HCT116 (cell line): Measurements from ENCODE around the gene ARNT2. TPM values are rescaled to one million over a fixed set of nuclear protein-coding genes. Genes with fewer than 3 reads are reported as not detected.

Source experiments
- ATAC-seq: fragments of 200-7000 bp; cut with Tn5 transposase; 2 replicates; pipeline ENCODE4 v1.9.1; 2020; ENCODE audit warnings: mild to moderate bottlenecking, moderate library complexity
- BruUV-seq: library from RNA; stranded (reverse); fragments of 400-500 nt; replicated peaks from 2 replicates; lab custom pipeline; 2021; lab: Mats Ljungman, UMichigan
- CTCF ChIA-PET: fragments of 300-600 bp; sonication (Branson Sonifier 250); formaldehyde crosslinking; loops from one replicate; lab custom pipeline; 2021; ENCODE audit warnings: antibody characterized with exemption; lab: Charles Lee
- POLR2A ChIA-PET: fragments of 300-600, 350-600 bp; sonication (Branson Sonifier 250); formaldehyde crosslinking; loops from one replicate; lab custom pipeline; 2021; ENCODE audit warnings: antibody characterized with exemption; lab: Charles Lee
- RAD21 ChIA-PET, 2 experiments: fragments of 300-600 bp; sonication (Branson Sonifier 250); formaldehyde crosslinking; loops; one replicate each; lab custom pipeline; 2023; ENCODE audit warnings: low total read pairs in 2 of 2; ENCODE audit not compliant: uncharacterized antibody in 2 of 2, unreplicated experiment in 2 of 2, low non-redundant PET in 1 of 2; lab: Charles Lee
- DNase-seq: peaks from one replicate; pipeline ENCODE4 v3.0.0-alpha.2; 2010; ENCODE audit warnings: low read depth, low spot score
- H2AFZ ChIP-seq: fragments of 200-600 bp; shearing (Covaris generic), sonication (generic); 2 replicates; pipeline ENCODE4 v1.6.1; 2017; ENCODE audit warnings: low read depth, mixed run types, mixed read lengths, antibody characterized with exemption, low read length; ENCODE audit not compliant: poor library complexity, severe bottlenecking
- H3K27ac ChIP-seq: 2 replicates; pipeline ENCODE4 v1.5.1; 2012; ENCODE audit warnings: low read depth, low read length
- H3K27me3 ChIP-seq: fragments of 200-600 bp; sonication (generic); 2 replicates; pipeline ENCODE4 v1.6.1; 2016; ENCODE audit warnings: mixed run types, low read length, mixed read lengths; ENCODE audit not compliant: insufficient read depth
- H3K36me3 ChIP-seq, 2 experiments: fragments of 200-500 bp in 1 of 2; fragments of 200-600 bp in 1 of 2; sonication (Bioruptor generic) in 1 of 2; sonication (generic) in 1 of 2; 2 replicates each; pipeline versions ENCODE4 v1.5.1 to v1.6.1; 2014 to 2016; ENCODE audit warnings: low read length in 2 of 2, inconsistent platforms in 1 of 2, mixed read lengths in 1 of 2, mixed run types in 1 of 2; ENCODE audit not compliant: insufficient read depth in 2 of 2, control insufficient read depth in 1 of 2
- H3K4me1 ChIP-seq, 2 experiments: fragments of 200-600 bp in 1 of 2; sonication (generic) in 1 of 2; 2 replicates each; pipeline versions ENCODE4 v1.5.1 to v1.6.1; 2012 to 2017; ENCODE audit warnings: low read length in 2 of 2, inconsistent platforms in 1 of 2, mild to moderate bottlenecking in 1 of 2, mixed read lengths in 1 of 2, mixed run types in 1 of 2, moderate library complexity in 1 of 2; ENCODE audit not compliant: insufficient read depth in 2 of 2, control insufficient read depth in 1 of 2
- H3K4me2 ChIP-seq: fragments of 200-600 bp; sonication (generic); 2 replicates; pipeline ENCODE4 v1.6.1; 2017; ENCODE audit warnings: mixed run types, low read length, mixed read lengths
- H3K4me3 ChIP-seq, 2 experiments: fragments of 200-600 bp in 1 of 2; sonication (generic) in 1 of 2; replicated peaks in 1 of 2; 2 replicates each; pipeline ENCODE4 v1.5.1; 2011 to 2016; ENCODE audit warnings: low read length in 2 of 2, control low read depth in 1 of 2, low read depth in 1 of 2, mild to moderate bottlenecking in 1 of 2, mixed read lengths in 1 of 2, mixed run types in 1 of 2
- H3K79me2 ChIP-seq: fragments of 200-600 bp; sonication (generic); 2 replicates; pipeline ENCODE4 v1.6.1; 2017; ENCODE audit warnings: mild to moderate bottlenecking, mixed run types, low read length, moderate library complexity, mixed read lengths; ENCODE audit not compliant: insufficient read depth
- H3K9ac ChIP-seq: fragments of 200-600 bp; sonication (generic); 2 replicates; pipeline ENCODE4 v1.6.1; 2016; ENCODE audit warnings: low read length, mixed read lengths
- H3K9me2 ChIP-seq: fragments of 200-600 bp; sonication (generic), shearing (Covaris generic); 2 replicates; pipeline ENCODE4 v1.6.1; 2017; ENCODE audit warnings: mixed run types, mild to moderate bottlenecking, moderate library complexity; ENCODE audit not compliant: insufficient read depth
- H3K9me3 ChIP-seq, 2 experiments: fragments of 200-500 bp in 1 of 2; fragments of 200-600 bp in 1 of 2; sonication (Bioruptor generic) in 1 of 2; sonication (generic) in 1 of 2; 2 replicates each; pipeline ENCODE4 v1.6.1; 2014 to 2017; ENCODE audit warnings: low read length in 2 of 2, mixed read lengths in 2 of 2, inconsistent platforms in 1 of 2, low read depth in 1 of 2, mild to moderate bottlenecking in 1 of 2, mixed run types in 1 of 2, moderate library complexity in 1 of 2; ENCODE audit not compliant: control insufficient read depth in 1 of 2, insufficient read depth in 1 of 2
- H4K20me1 ChIP-seq: fragments of 200-600 bp; sonication (generic), shearing (Covaris generic); 2 replicates; pipeline ENCODE4 v1.6.1; 2017; ENCODE audit warnings: mixed run types, mild to moderate bottlenecking, moderate library complexity; ENCODE audit not compliant: insufficient read depth
- CEBPB ChIP-seq: IDR thresholded peaks from 2 replicates; pipeline ENCODE4 v1.6.1; 2012; ENCODE audit warnings: low read depth
- EGR1 ChIP-seq: IDR thresholded peaks from 2 replicates; pipeline ENCODE4 v1.6.1; 2012; ENCODE audit warnings: low read depth
- EZH2 ChIP-seq: fragments of 200-600 bp; sonication (generic); IDR thresholded peaks from 2 replicates; pipeline ENCODE4 v1.6.1; 2017; ENCODE audit warnings: antibody characterized with exemption, mixed run types
- POLR2A ChIP-seq: IDR thresholded peaks from 2 replicates; pipeline ENCODE4 v1.7.0; 2011; ENCODE audit warnings: borderline replicate concordance; ENCODE audit not compliant: insufficient read depth, insufficient read length; ENCODE audit errors: extremely low read depth
- POLR2AphosphoS5 ChIP-seq: IDR thresholded peaks from 2 replicates; pipeline ENCODE4 v1.6.1; 2011; ENCODE audit warnings: mild to moderate bottlenecking, low read depth, low read length, moderate library complexity
- RAD21 ChIP-seq: IDR thresholded peaks from 2 replicates; pipeline ENCODE4 v1.6.1; 2012; ENCODE audit warnings: low read depth, mild to moderate bottlenecking
- SIN3A ChIP-seq: IDR thresholded peaks from 2 replicates; pipeline ENCODE4 v1.6.1; 2012; ENCODE audit warnings: low read depth
- ZFX ChIP-seq: fragments of 450-650 bp; IDR thresholded peaks from 2 replicates; pipeline ENCODE4 v1.6.1; 2017
- intact Hi-C: fragments of 100-400 bp; cut with micrococcal nuclease; formaldehyde crosslinking; loops from 2 replicates; pipeline ENCODE4 v1.10.0; 2022
- total RNA-seq: library from RNA; stranded (reverse); gene quantifications from one replicate; pipeline ENCODE4 v1.2.1, GENCODE V29; 2021; ENCODE audit not compliant: unreplicated experiment
- TF ChIP-seq, protein P1 (sequence below): IDR thresholded peaks from 2 replicates; pipeline ENCODE4 v1.6.1; 2011; ENCODE audit warnings: mild to moderate bottlenecking, low read length, moderate library complexity; ENCODE audit not compliant: insufficient replicate concordance; ENCODE audit errors: extremely low read depth
- TF ChIP-seq, protein P2 (sequence below): IDR thresholded peaks from 2 replicates; pipeline ENCODE4 v1.6.1; 2012; ENCODE audit warnings: low read depth
- TF ChIP-seq, protein P3 (sequence below): IDR thresholded peaks from 2 replicates; pipeline ENCODE4 v1.6.1; 2012
- TF ChIP-seq, protein P4 (sequence below), 3 experiments: fragments of 200-600 bp in 1 of 3; sonication (generic) in 1 of 3; IDR thresholded peaks in 2 of 3; conservative IDR thresholded peaks in 1 of 3; 2 replicates each; pipeline ENCODE4 v1.5.1; 2012 to 2017; ENCODE audit warnings: low read depth in 2 of 3, low read length in 2 of 3, antibody characterized with exemption in 1 of 3, borderline replicate concordance in 1 of 3, control low read depth in 1 of 3, mild to moderate bottlenecking in 1 of 3, mixed read lengths in 1 of 3, mixed run types in 1 of 3, moderate library complexity in 1 of 3; ENCODE audit not compliant: insufficient read depth in 1 of 3

ARNT2 gene
- total RNA-seq, 1 experiment from 2014 or later = 3.0 TPM

DNA sequence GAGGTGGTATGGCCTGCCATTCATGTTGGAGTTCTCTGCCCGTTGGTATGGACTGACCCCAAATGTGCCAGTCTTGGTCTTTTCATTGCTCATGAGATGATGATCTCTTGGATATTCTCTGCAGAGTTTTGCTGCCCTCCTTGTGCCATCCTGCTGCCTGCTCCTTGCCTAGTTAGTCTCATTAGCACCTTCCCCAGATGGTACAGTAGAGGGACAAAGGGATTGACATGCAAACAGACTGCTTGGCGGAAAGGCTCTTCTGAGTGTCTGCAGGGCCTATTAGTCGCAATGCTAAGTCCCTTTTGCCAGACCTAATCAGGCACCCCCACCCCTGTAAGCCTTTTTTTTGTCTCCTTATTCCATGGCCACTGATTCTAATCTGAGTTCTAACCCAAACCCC, 90.6 kb downstream of the ARNT2 start:
- Histone ChIP-seq H3K4me3 (no peak overlapping the region), H3K4me1 (peaks cover 3 to 7% of the 10 kb centered on the region in 2 experiments; a peak in 2 of 4 replicates), H3K4me2 (no peak overlapping the region), H3K27me3 (no peaks in the 10 kb centered on the region), H3K36me3 (no peaks in the 10 kb centered on the region), H3K9ac (no peak overlapping the region), H3K27ac (no peak overlapping the region)
- ATAC-seq (no peak), DNase-seq (no peak)
- CTCF ChIA-PET = no interaction called here
- intact Hi-C loops = no loop called here
- RAD21 ChIA-PET = no interaction called here
- POLR2A ChIA-PET = no interaction called here
- TF ChIP-seq, protein P1, sequence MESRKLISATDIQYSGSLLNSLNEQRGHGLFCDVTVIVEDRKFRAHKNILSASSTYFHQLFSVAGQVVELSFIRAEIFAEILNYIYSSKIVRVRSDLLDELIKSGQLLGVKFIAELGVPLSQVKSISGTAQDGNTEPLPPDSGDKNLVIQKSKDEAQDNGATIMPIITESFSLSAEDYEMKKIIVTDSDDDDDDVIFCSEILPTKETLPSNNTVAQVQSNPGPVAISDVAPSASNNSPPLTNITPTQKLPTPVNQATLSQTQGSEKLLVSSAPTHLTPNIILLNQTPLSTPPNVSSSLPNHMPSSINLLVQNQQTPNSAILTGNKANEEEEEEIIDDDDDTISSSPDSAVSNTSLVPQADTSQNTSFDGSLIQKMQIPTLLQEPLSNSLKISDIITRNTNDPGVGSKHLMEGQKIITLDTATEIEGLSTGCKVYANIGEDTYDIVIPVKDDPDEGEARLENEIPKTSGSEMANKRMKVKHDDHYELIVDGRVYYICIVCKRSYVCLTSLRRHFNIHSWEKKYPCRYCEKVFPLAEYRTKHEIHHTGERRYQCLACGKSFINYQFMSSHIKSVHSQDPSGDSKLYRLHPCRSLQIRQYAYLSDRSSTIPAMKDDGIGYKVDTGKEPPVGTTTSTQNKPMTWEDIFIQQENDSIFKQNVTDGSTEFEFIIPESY = no peak
- no peak for TF ChIP-seq RAD21
- no peak for TF ChIP-seq ZFX
- no peak for TF ChIP-seq POLR2A
- TF ChIP-seq EZH2 = no peak
- TF ChIP-seq, protein P2, sequence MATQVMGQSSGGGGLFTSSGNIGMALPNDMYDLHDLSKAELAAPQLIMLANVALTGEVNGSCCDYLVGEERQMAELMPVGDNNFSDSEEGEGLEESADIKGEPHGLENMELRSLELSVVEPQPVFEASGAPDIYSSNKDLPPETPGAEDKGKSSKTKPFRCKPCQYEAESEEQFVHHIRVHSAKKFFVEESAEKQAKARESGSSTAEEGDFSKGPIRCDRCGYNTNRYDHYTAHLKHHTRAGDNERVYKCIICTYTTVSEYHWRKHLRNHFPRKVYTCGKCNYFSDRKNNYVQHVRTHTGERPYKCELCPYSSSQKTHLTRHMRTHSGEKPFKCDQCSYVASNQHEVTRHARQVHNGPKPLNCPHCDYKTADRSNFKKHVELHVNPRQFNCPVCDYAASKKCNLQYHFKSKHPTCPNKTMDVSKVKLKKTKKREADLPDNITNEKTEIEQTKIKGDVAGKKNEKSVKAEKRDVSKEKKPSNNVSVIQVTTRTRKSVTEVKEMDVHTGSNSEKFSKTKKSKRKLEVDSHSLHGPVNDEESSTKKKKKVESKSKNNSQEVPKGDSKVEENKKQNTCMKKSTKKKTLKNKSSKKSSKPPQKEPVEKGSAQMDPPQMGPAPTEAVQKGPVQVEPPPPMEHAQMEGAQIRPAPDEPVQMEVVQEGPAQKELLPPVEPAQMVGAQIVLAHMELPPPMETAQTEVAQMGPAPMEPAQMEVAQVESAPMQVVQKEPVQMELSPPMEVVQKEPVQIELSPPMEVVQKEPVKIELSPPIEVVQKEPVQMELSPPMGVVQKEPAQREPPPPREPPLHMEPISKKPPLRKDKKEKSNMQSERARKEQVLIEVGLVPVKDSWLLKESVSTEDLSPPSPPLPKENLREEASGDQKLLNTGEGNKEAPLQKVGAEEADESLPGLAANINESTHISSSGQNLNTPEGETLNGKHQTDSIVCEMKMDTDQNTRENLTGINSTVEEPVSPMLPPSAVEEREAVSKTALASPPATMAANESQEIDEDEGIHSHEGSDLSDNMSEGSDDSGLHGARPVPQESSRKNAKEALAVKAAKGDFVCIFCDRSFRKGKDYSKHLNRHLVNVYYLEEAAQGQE = no peak
- no peak for TF ChIP-seq CEBPB
- TF ChIP-seq, protein P3, sequence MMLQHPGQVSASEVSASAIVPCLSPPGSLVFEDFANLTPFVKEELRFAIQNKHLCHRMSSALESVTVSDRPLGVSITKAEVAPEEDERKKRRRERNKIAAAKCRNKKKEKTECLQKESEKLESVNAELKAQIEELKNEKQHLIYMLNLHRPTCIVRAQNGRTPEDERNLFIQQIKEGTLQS = no peak
- TF ChIP-seq, protein P4, sequence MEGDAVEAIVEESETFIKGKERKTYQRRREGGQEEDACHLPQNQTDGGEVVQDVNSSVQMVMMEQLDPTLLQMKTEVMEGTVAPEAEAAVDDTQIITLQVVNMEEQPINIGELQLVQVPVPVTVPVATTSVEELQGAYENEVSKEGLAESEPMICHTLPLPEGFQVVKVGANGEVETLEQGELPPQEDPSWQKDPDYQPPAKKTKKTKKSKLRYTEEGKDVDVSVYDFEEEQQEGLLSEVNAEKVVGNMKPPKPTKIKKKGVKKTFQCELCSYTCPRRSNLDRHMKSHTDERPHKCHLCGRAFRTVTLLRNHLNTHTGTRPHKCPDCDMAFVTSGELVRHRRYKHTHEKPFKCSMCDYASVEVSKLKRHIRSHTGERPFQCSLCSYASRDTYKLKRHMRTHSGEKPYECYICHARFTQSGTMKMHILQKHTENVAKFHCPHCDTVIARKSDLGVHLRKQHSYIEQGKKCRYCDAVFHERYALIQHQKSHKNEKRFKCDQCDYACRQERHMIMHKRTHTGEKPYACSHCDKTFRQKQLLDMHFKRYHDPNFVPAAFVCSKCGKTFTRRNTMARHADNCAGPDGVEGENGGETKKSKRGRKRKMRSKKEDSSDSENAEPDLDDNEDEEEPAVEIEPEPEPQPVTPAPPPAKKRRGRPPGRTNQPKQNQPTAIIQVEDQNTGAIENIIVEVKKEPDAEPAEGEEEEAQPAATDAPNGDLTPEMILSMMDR (IDR thresholded peaks at IDR 0.05 in 2 of 3, conservative IDR thresholded peaks at IDR 0.05 in 1 of 3; ENCODE audit: borderline replicate concordance in 1 of 3, insufficient read depth in 1 of 3, low read depth in 2 of 3, low read length in 2 of 3) = no peak
- TF ChIP-seq POLR2AphosphoS5 = no peak
- no peak for TF ChIP-seq EGR1
- TF ChIP-seq SIN3A = no peak
- TF ChIP-seq, all 23 proteins: peak for 0
- Histone ChIP-seq H4K20me1 (no peaks in the 10 kb centered on the region), H3K9me3 (no peaks in the 10 kb centered on the region), H2AFZ (no peak overlapping the region), H3K79me2 (no peaks in the 10 kb centered on the region), H3K9me2 (no peaks in the 10 kb centered on the region)
- no TSS peak for BruUV-seq
